Kidney (tissue), 14 donors: ENCODE results near the gene COMMD6. TPM values are rescaled to one million over a fixed set of nuclear protein-coding genes. Genes with fewer than 3 reads are reported as not detected.

Experiments used
- DNase-seq, 5 donors: peaks; one replicate each; pipeline ENCODE4 v3.0.0-alpha.2; 2013 to 2020
- FAIRE-seq: peaks from 2 replicates; lab custom pipeline; 2012; peaks lifted over from hg19 to GRCh38; lab: Jason Lieb, UNC
- H3K27ac ChIP-seq, 2 donors: one replicate each; pipeline ENCODE4 v1.7.0; 2013; ENCODE audit warnings: low read depth in 2 of 2, low read length in 2 of 2, inconsistent platforms in 1 of 2
- H3K27me3 ChIP-seq: one replicate; pipeline ENCODE4 v1.7.1; 2013; ENCODE audit warnings: low read length, inconsistent platforms; ENCODE audit not compliant: control insufficient read depth, insufficient read depth
- H3K36me3 ChIP-seq, 3 donors: one replicate each; pipeline versions ENCODE4 v1.7.0 to v1.7.1; 2013; ENCODE audit warnings: low read length in 3 of 3, control low read depth in 1 of 3, inconsistent platforms in 1 of 3; ENCODE audit not compliant: insufficient read depth in 3 of 3, control insufficient read depth in 2 of 3
- H3K4me1 ChIP-seq, 3 donors: one replicate each; pipeline versions ENCODE4 v1.7.0 to v1.7.1; 2013; ENCODE audit warnings: low read length in 3 of 3, inconsistent platforms in 1 of 3, low read depth in 1 of 3; ENCODE audit not compliant: control insufficient read depth in 2 of 3, insufficient read depth in 2 of 3
- H3K4me3 ChIP-seq, 3 donors: one replicate each; pipeline versions ENCODE4 v1.7.0 to v1.8.1; 2013; ENCODE audit warnings: low read length in 3 of 3, control low read depth in 1 of 3, inconsistent platforms in 1 of 3
- H3K9ac ChIP-seq, 3 donors: one replicate each; pipeline versions ENCODE4 v1.7.0 to v1.7.1; 2013; ENCODE audit warnings: low read length in 3 of 3, control low read depth in 1 of 3, inconsistent platforms in 1 of 3
- H3K9me3 ChIP-seq, 3 donors: one replicate each; pipeline versions ENCODE4 v1.7.0 to v1.7.1; 2013; ENCODE audit warnings: low read length in 3 of 3, control low read depth in 1 of 3, inconsistent platforms in 1 of 3; ENCODE audit not compliant: control insufficient read depth in 2 of 3, insufficient read depth in 1 of 3
- intact Hi-C: fragments of 100-400 bp; cut with DNase I; formaldehyde crosslinking; loops from one replicate; pipeline ENCODE4 v1.11.1; 2022
- polyA plus RNA-seq: library from polyadenylated mRNA; stranded (reverse); fragments of 350-450 nt; fragmentation: Illumina TruSeq; extraction: RNeasy Lipid Tissue Mini Kit (QIAGEN cat#74804); gene quantifications from one replicate; pipeline ENCODE4 v1.2.3, GENCODE V29; 2014; ENCODE audit warnings: low read depth, low replicate concordance; ENCODE audit not compliant: insufficient read depth
- total RNA-seq: library from RNA; stranded (reverse); fragmentation: NEBNext Ultra II Directional; extraction: Animal tissue kit (Norgen Biotek cat#: 25700); gene quantifications from one replicate; pipeline ENCODE4 v1.2.1, GENCODE V29; 2021
- TF ChIP-seq, protein P1 (sequence below): IDR thresholded peaks from 3 replicates; pipeline ENCODE4 v1.5.1; 2012; ENCODE audit warnings: mild to moderate bottlenecking, moderate library complexity, borderline replicate concordance; ENCODE audit not compliant: insufficient read depth; ENCODE audit errors: extremely low read depth
- donor health status: control.
- donor health status: control.
- donor health status: control.
- donor health status: control.
- donor health status: control.
- donor health status: DM: yes; HTN: yes; CAD: no.
- donor health status: Normal renal cell carcinoma (clear cell type).

The COMMD6 gene
- total and polyA plus RNA-seq, 2 donors from 2014 or later: 148 to 438 TPM

GRCh38 chr13:75489502-75490263, 48.0 kb downstream of the COMMD6 start:
- intact Hi-C loops: loop anchor here (10.0 kb wide), 1 partner anchor 115 kb away; no protein-coding TSS in a partner anchor
- H3K4me1 ChIP-seq: peaks cover 0 to 3% (median 0%) of the 10 kb centered on the region in 3 donors
- TF ChIP-seq, protein P1, sequence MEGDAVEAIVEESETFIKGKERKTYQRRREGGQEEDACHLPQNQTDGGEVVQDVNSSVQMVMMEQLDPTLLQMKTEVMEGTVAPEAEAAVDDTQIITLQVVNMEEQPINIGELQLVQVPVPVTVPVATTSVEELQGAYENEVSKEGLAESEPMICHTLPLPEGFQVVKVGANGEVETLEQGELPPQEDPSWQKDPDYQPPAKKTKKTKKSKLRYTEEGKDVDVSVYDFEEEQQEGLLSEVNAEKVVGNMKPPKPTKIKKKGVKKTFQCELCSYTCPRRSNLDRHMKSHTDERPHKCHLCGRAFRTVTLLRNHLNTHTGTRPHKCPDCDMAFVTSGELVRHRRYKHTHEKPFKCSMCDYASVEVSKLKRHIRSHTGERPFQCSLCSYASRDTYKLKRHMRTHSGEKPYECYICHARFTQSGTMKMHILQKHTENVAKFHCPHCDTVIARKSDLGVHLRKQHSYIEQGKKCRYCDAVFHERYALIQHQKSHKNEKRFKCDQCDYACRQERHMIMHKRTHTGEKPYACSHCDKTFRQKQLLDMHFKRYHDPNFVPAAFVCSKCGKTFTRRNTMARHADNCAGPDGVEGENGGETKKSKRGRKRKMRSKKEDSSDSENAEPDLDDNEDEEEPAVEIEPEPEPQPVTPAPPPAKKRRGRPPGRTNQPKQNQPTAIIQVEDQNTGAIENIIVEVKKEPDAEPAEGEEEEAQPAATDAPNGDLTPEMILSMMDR: no peak
- H3K27me3 ChIP-seq: no peaks in the 10 kb centered on the region
- no peaks in the 10 kb centered on the region for H3K9me3 ChIP-seq
- H3K36me3 ChIP-seq: no peaks in the 10 kb centered on the region
- no peak overlapping the region for H3K9ac ChIP-seq
- no peak overlapping the region for H3K27ac ChIP-seq
- no peak for FAIRE-seq
- H3K4me3 ChIP-seq: no peak overlapping the region
- DNase-seq: no peak

DNA sequence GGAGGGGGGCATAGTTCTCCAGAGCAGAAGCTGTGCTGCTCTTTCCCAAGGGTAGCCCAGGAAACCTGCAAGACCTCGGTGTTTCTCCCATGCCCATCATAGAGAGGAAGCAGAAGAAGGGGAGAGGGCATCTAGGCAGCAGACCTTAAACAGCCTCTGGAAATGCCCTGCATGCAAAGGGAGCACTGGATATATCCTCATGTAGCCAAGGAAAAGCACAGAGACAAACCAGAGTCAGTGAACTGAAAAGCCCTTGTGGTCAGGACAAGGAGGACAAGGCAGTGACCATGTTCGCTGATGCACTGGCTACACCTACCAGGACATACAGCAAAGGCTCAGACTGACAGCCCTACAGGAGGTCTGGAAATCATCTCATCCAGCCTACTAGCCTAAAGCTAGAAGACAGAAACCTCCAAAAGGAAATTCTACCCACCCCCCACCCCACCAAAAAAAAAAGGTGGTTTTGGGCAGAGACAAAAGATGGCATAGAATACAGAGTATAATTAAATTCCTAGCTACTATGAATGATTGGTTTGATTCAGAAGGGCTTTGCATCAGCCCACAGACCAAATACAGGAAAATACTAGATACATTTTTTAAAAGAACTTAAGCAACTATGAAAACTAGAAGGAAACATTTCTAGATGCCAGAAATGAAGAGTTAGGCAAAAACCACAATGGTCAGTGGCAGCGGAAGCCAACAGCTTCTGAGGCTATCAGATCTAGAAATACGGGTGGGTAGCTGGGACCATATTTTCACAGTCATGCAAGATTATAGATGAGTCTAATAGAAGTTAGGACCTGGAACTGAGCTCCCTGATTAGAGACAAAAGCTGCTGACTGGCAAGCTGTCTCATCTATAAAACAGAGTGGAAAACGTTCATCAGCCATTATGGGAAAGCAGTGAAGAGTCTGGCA, 51.2 kb downstream of the COMMD6 start:
- no peak overlapping the region for H3K9ac ChIP-seq
- intact Hi-C loops: loop anchor here (10.0 kb wide), 1 partner anchor 112 kb away; no protein-coding TSS in a partner anchor
- H3K9me3 ChIP-seq: no peaks in the 10 kb centered on the region
- no peak overlapping the region for H3K4me3 ChIP-seq
- no peak for DNase-seq
- peaks cover 0 to 3% (median 0%) of the 10 kb centered on the region in 3 donors for H3K4me1 ChIP-seq
- H3K36me3 ChIP-seq: no peaks in the 10 kb centered on the region
- H3K27ac ChIP-seq: no peak overlapping the region
- FAIRE-seq: no peak
- TF ChIP-seq, protein P1: no peak
- no peaks in the 10 kb centered on the region for H3K27me3 ChIP-seq

DNA sequence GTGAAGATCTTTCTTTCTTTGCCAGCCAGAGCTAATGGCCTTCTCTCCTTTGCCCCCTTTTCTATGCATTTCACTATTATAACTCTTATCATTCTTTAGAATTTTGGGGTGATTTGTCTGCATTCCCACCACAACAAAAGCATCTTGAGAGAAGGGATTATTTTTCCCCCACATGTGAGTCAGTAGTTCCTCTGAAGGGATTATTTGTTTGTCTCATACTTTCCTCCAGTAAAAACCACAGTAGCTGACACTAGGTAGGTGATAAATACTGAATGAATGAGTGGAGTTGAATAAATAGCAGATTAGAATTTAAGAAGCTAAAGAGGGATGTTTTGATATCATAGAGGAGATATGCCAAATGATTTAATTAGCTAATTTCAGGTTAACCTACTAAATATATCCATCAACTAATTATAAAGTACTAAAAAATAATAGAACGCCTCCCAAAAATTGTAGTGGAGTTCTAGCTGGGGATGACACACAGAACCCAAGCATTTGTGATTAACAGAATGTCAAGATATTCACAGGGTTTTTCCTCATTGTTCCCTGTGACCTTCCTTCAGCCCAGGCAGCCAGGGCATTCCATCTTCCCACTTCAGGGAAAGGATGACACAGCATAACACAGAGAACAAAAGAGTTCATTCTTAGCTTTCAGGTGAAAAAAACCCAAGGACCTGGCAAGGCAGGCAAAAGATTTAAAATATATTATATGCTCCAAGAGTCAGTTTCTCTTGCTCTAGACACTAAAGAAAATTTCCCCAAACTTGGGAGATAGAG, 52.2 kb downstream of the COMMD6 start:
- no peaks in the 10 kb centered on the region for H3K9me3 ChIP-seq
- no peak for FAIRE-seq
- intact Hi-C loops: loop anchor here (10.0 kb wide), 1 partner anchor 111 kb away; no protein-coding TSS in a partner anchor
- no peak overlapping the region for H3K9ac ChIP-seq
- TF ChIP-seq, protein P1: no peak
- no peak overlapping the region for H3K27ac ChIP-seq
- no peaks in the 10 kb centered on the region for H3K27me3 ChIP-seq
- peaks cover 0 to 3% (median 0%) of the 10 kb centered on the region in 3 donors for H3K4me1 ChIP-seq
- H3K4me3 ChIP-seq: no peak overlapping the region
- DNase-seq: no peak
- no peaks in the 10 kb centered on the region for H3K36me3 ChIP-seq
